Measurements from ENCODE around the gene ITPRID2. TPM values are rescaled to one million over a fixed set of nuclear protein-coding genes. Genes with fewer than 3 reads are reported as not detected.

ITPRID2 gene
- total RNA-seq, 1 donor from 2014 or later, result 50.9 TPM

- intact Hi-C loops (cut with micrococcal nuclease), result no loop called here
- DNase-seq, result no peak
- H3K27ac Mint-ChIP-seq, result no peak overlapping the region
- no peak overlapping the region for H3K4me3 Mint-ChIP-seq
- H3K27me3 Mint-ChIP-seq, result peaks cover 14% of the 10 kb centered on the region
- H3K36me3 Mint-ChIP-seq (ENCODE audit: low read depth), result no peaks in the 10 kb centered on the region
- H3K9me3 Mint-ChIP-seq, result no peaks in the 10 kb centered on the region
- H3K4me1 Mint-ChIP-seq, result no peaks in the 10 kb centered on the region
Measured at GRCh38 chr2:181859803-181860202, 31.7 kb upstream of the ITPRID2 start.

GRCh38 chr2:181861379-181861778 is 30.2 kb upstream of the ITPRID2 start:
- intact Hi-C loops (cut with micrococcal nuclease), result no loop called here
- Mint-ChIP-seq H3K9me3 (no peaks in the 10 kb centered on the region), H3K4me1 (no peaks in the 10 kb centered on the region), H3K4me3 (no peak overlapping the region), H3K27me3 (peaks cover 14% of the 10 kb centered on the region), H3K36me3 (ENCODE audit: low read depth) (no peaks in the 10 kb centered on the region), H3K27ac (no peak overlapping the region)
- DNase-seq, result no peak

GRCh38 chr2:181862583-181863281 is 28.8 kb upstream of the ITPRID2 start:
- intact Hi-C loops (cut with micrococcal nuclease), result no loop called here
- Mint-ChIP-seq H3K36me3 (ENCODE audit: low read depth) (no peaks in the 10 kb centered on the region), H3K27me3 (peaks cover 17% of the 10 kb centered on the region), H3K4me1 (no peaks in the 10 kb centered on the region), H3K27ac (no peak overlapping the region), H3K4me3 (no peak overlapping the region), H3K9me3 (no peaks in the 10 kb centered on the region)
- DNase-seq, result no peak

- no peak for DNase-seq
- intact Hi-C loops (cut with micrococcal nuclease), result no loop called here
- no peaks in the 10 kb centered on the region for H3K9me3 Mint-ChIP-seq
- no peak overlapping the region for H3K4me3 Mint-ChIP-seq
- H3K27ac Mint-ChIP-seq, result no peak overlapping the region
- no peaks in the 10 kb centered on the region for H3K36me3 Mint-ChIP-seq (ENCODE audit: low read depth)
- no peaks in the 10 kb centered on the region for H3K4me1 Mint-ChIP-seq
- peaks cover 20% of the 10 kb centered on the region for H3K27me3 Mint-ChIP-seq
Measured at GRCh38 chr2:181872178-181872577, 19.4 kb upstream of the ITPRID2 start.

- Mint-ChIP-seq H3K36me3 (ENCODE audit: low read depth) (no peaks in the 10 kb centered on the region), H3K4me3 (no peak overlapping the region), H3K27ac (no peak overlapping the region), H3K9me3 (no peaks in the 10 kb centered on the region), H3K4me1 (no peaks in the 10 kb centered on the region), H3K27me3 (peaks cover 16% of the 10 kb centered on the region)
- intact Hi-C loops (cut with micrococcal nuclease), result no loop called here
- no peak for DNase-seq
Measured at GRCh38 chr2:181876614-181877063, 14.9 kb upstream of the ITPRID2 start.

- Mint-ChIP-seq H3K9me3 (no peaks in the 10 kb centered on the region), H3K27me3 (peaks cover 20% of the 10 kb centered on the region), H3K27ac (no peak overlapping the region), H3K36me3 (ENCODE audit: low read depth) (no peaks in the 10 kb centered on the region), H3K4me3 (no peak overlapping the region), H3K4me1 (no peaks in the 10 kb centered on the region)
- intact Hi-C loops (cut with micrococcal nuclease), result no loop called here
- DNase-seq, result no peak
Measured at GRCh38 chr2:181877181-181877664, 14.3 kb upstream of the ITPRID2 start.

GRCh38 chr2:181878448-181878847 is 13.1 kb upstream of the ITPRID2 start:
- Mint-ChIP-seq H3K4me3 (no peak overlapping the region), H3K4me1 (no peaks in the 10 kb centered on the region), H3K36me3 (ENCODE audit: low read depth) (no peaks in the 10 kb centered on the region), H3K27ac (no peak overlapping the region), H3K27me3 (peaks cover 20% of the 10 kb centered on the region), H3K9me3 (no peaks in the 10 kb centered on the region)
- intact Hi-C loops (cut with micrococcal nuclease), result no loop called here
- DNase-seq, result no peak

GRCh38 chr2:181879295-181879694 is 12.2 kb upstream of the ITPRID2 start:
- Mint-ChIP-seq H3K36me3 (ENCODE audit: low read depth) (no peaks in the 10 kb centered on the region), H3K27me3 (peaks cover 18% of the 10 kb centered on the region), H3K4me1 (no peaks in the 10 kb centered on the region), H3K9me3 (no peaks in the 10 kb centered on the region), H3K4me3 (no peak overlapping the region), H3K27ac (no peak overlapping the region)
- DNase-seq, result no peak
- intact Hi-C loops (cut with micrococcal nuclease), result no loop called here

- no peak for DNase-seq
- H3K36me3 Mint-ChIP-seq (ENCODE audit: low read depth), result no peaks in the 10 kb centered on the region
- no peak overlapping the region for H3K4me3 Mint-ChIP-seq
- no peaks in the 10 kb centered on the region for H3K4me1 Mint-ChIP-seq
- no peak overlapping the region for H3K27ac Mint-ChIP-seq
- peaks cover 40% of the 10 kb centered on the region for H3K27me3 Mint-ChIP-seq
- intact Hi-C loops (cut with micrococcal nuclease), result no loop called here
- H3K9me3 Mint-ChIP-seq, result no peaks in the 10 kb centered on the region
Measured at GRCh38 chr2:181882246-181883020, 9.1 kb upstream of the ITPRID2 start.

GRCh38 chr2:181884601-181885000 is 6.9 kb upstream of the ITPRID2 start:
- DNase-seq, result no peak
- H3K4me1 Mint-ChIP-seq, result no peaks in the 10 kb centered on the region
- no peak overlapping the region for H3K27ac Mint-ChIP-seq
- H3K27me3 Mint-ChIP-seq, result peaks cover 52% of the 10 kb centered on the region
- intact Hi-C loops (cut with micrococcal nuclease), result no loop called here
- no peaks in the 10 kb centered on the region for H3K9me3 Mint-ChIP-seq
- no peaks in the 10 kb centered on the region for H3K36me3 Mint-ChIP-seq (ENCODE audit: low read depth)
- H3K4me3 Mint-ChIP-seq, result no peak overlapping the region

- peaks cover 55% of the 10 kb centered on the region for H3K27me3 Mint-ChIP-seq
- intact Hi-C loops (cut with micrococcal nuclease), result no loop called here
Measured at GRCh38 chr2:181885096-181885495, 6.4 kb upstream of the ITPRID2 start.

GRCh38 chr2:181886192-181886591 is 5.3 kb upstream of the ITPRID2 start:
- intact Hi-C loops (cut with micrococcal nuclease), result no loop called here
- Mint-ChIP-seq H3K9me3 (no peaks in the 10 kb centered on the region), H3K27ac (no peak overlapping the region), H3K4me3 (no peak overlapping the region), H3K4me1 (peaks cover 2% of the 10 kb centered on the region), H3K36me3 (ENCODE audit: low read depth) (no peaks in the 10 kb centered on the region), H3K27me3 (peaks cover 60% of the 10 kb centered on the region)
- DNase-seq, result no peak

More at GRCh38 chr2:181885096-181885495, 6.4 kb upstream of the ITPRID2 start:
- Mint-ChIP-seq H3K4me3 (no peak overlapping the region), H3K36me3 (ENCODE audit: low read depth) (no peaks in the 10 kb centered on the region), H3K27ac (no peak overlapping the region), H3K9me3 (no peaks in the 10 kb centered on the region), H3K4me1 (no peaks in the 10 kb centered on the region)
- DNase-seq, result no peak

- H3K27me3 Mint-ChIP-seq, result peaks cover 57% of the 10 kb centered on the region
- DNase-seq, result no peak
- no peak overlapping the region for H3K27ac Mint-ChIP-seq
- intact Hi-C loops (cut with micrococcal nuclease), result no loop called here
- H3K9me3 Mint-ChIP-seq, result no peaks in the 10 kb centered on the region
- H3K4me1 Mint-ChIP-seq, result peaks cover 4% of the 10 kb centered on the region
- no peak overlapping the region for H3K4me3 Mint-ChIP-seq
- peaks cover 2% of the 10 kb centered on the region for H3K36me3 Mint-ChIP-seq (ENCODE audit: low read depth)
Measured at GRCh38 chr2:181887045-181887444, 4.5 kb upstream of the ITPRID2 start.

- Mint-ChIP-seq H3K4me3 (no peak overlapping the region), H3K27me3 (peaks cover 44% of the 10 kb centered on the region), H3K9me3 (no peaks in the 10 kb centered on the region), H3K27ac (no peak overlapping the region), H3K4me1 (peaks cover 23% of the 10 kb centered on the region), H3K36me3 (ENCODE audit: low read depth) (peaks cover 17% of the 10 kb centered on the region)
- intact Hi-C loops (cut with micrococcal nuclease), result loop anchor here (2.0 to 10.0 kb wide), 8 partner anchors 63 to 1882 kb away; partner anchors contain the start of genes CWC22, DNAJC10 and UBE2E3
- no peak for DNase-seq
Measured at GRCh38 chr2:181889776-181890175, 1.8 kb upstream of the ITPRID2 start.
